Fibroblast of pulmonary artery (primary cell): ENCODE results near the gene CPLX3.

Experiments used
- DNase-seq: peaks from one replicate; pipeline ENCODE4 v3.0.0-alpha.2; 2010; ENCODE audit warnings: low read depth
- H3K4me3 ChIP-seq: replicated peaks from 2 replicates; pipeline ENCODE4 v1.5.1; 2011; ENCODE audit warnings: low read depth, mild to moderate bottlenecking, control low read depth, low read length, moderate library complexity
- TF ChIP-seq, protein P1 (sequence below): IDR thresholded peaks from 2 replicates; pipeline ENCODE4 v1.5.1; 2011; ENCODE audit warnings: mild to moderate bottlenecking, control low read depth, low read length, inconsistent platforms; ENCODE audit errors: missing control alignments

CPLX3 gene

GRCh38 chr15:74816624-74817369, 9.6 kb upstream of the CPLX3 start:
- TF ChIP-seq, protein P1, sequence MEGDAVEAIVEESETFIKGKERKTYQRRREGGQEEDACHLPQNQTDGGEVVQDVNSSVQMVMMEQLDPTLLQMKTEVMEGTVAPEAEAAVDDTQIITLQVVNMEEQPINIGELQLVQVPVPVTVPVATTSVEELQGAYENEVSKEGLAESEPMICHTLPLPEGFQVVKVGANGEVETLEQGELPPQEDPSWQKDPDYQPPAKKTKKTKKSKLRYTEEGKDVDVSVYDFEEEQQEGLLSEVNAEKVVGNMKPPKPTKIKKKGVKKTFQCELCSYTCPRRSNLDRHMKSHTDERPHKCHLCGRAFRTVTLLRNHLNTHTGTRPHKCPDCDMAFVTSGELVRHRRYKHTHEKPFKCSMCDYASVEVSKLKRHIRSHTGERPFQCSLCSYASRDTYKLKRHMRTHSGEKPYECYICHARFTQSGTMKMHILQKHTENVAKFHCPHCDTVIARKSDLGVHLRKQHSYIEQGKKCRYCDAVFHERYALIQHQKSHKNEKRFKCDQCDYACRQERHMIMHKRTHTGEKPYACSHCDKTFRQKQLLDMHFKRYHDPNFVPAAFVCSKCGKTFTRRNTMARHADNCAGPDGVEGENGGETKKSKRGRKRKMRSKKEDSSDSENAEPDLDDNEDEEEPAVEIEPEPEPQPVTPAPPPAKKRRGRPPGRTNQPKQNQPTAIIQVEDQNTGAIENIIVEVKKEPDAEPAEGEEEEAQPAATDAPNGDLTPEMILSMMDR = no peak
- no peak overlapping the region for H3K4me3 ChIP-seq
- DNase-seq = no peak

DNA sequence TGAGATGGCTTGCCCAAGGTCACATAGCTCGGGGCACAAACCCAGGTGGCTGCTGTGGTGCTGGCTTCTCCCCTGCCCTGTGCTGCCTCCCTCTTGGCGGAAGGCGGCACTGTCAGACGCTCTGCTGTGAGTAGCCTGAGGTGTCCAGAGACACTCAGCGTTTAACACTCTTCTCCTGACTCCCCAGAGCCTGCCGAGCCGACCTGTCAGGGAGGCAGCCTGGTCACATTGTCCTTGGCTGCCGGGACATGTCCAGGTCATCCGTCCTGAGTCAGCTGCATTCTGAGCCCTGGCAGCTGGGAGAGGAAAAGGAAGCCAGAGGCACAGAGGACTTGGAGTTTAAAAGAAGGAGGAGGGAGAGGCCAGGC, 9.1 kb upstream of the CPLX3 start:
- TF ChIP-seq, protein P1 = peak; percentile 22
- DNase-seq = peak; percentile 11
- no peak overlapping the region for H3K4me3 ChIP-seq

DNA sequence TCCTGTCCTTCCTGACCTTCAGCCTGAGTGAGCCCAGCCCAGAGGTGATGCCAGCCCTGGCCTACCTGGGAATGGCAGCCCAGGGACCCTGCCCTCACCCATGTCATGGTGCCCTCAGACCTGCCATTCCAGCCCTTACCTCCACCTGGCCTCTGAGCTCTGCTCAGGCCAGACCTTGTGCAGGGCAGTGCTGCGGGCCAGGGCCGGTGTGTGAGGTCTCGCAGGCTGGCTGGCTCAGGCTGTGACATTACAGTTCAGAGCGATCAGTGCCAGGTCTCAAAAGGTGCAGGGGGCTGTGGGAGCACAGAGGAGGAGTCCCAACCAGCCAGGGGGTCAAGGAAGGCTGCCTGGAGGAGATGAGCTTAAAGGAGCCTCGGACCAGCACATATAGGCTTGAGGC, 6.4 kb upstream of the CPLX3 start:
- no peak overlapping the region for H3K4me3 ChIP-seq
- no peak for DNase-seq
- TF ChIP-seq, protein P1 = no peak

DNA sequence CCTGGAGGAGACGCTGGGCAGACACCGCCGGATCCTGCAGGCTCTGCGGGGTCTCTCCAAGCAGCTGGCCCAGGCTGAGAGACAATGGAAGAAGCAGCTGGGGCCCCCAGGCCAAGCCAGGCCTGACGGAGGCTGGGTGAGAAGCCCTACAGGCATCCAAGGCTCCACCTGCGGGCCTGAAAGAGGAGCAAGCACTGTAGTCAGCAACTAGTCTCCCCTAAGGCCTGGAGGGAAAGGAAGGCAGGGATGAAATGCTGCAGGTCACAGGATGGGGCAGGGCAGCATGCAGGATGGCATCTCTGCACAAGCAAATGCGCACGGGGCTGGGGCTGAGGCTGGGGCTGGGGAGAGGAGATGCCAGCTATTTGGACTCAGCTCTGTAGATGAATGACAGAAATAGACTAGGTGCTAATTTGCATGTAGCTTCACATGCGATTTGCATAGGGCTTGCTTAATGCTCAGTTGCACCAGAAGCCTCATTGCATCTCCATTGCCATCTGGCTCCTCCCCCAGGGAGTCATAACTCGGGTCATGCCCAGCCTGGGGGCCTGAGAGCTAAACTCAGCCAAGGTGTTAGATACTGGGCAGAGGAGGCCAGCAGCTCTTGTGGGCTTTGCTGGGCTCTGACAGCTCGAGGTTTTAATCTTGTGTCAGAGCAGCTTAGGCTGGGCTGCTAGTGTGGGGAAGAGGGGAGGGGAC, 5.2 kb upstream of the CPLX3 start:
- TF ChIP-seq, protein P1 = no peak
- DNase-seq = no peak
- no peak overlapping the region for H3K4me3 ChIP-seq

GRCh38 chr15:74821790-74822158, 4.7 kb upstream of the CPLX3 start:
- no peak for DNase-seq
- TF ChIP-seq, protein P1 = no peak
- no peak overlapping the region for H3K4me3 ChIP-seq

DNA sequence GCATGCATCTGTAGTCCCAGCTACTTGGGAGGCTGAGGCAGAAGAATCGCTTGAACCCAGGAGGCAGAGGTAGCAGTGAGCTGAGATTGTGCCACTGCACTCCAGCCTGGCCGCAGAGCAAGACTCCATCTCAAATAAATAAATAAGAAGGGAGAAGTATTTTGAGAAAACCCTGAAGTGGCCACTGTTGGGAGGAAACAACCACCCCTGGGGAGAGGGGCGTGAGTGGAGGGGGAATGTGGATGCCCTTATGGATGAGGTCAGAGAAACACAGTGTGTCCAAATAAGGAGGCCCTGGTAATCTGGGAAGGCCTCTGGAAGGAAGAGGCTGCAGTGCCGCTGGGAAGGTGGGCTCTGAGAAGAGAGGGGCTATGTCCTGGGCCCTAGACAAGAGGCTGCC, 4.2 kb upstream of the CPLX3 start:
- TF ChIP-seq, protein P1 = no peak
- no peak overlapping the region for H3K4me3 ChIP-seq
- no peak for DNase-seq
